Breast epithelium (tissue), 3 donors: Measurements from ENCODE around the gene TLDC2.

ENCODE experiments used
- POLR2A ChIP-seq: fragments of 450-650 bp; IDR thresholded peaks from one replicate; pipeline ENCODE4 v1.6.1; 2016; ENCODE audit warnings: antibody characterized with exemption, mild to moderate bottlenecking, moderate library complexity
- TF ChIP-seq, protein P1 (sequence below), 3 donors: fragments of 450-650 bp; IDR thresholded peaks; one replicate each; pipeline ENCODE4 v1.5.1; 2016 to 2017; ENCODE audit warnings: antibody characterized with exemption in 3 of 3, mild to moderate bottlenecking in 3 of 3, moderate library complexity in 3 of 3

DNA sequence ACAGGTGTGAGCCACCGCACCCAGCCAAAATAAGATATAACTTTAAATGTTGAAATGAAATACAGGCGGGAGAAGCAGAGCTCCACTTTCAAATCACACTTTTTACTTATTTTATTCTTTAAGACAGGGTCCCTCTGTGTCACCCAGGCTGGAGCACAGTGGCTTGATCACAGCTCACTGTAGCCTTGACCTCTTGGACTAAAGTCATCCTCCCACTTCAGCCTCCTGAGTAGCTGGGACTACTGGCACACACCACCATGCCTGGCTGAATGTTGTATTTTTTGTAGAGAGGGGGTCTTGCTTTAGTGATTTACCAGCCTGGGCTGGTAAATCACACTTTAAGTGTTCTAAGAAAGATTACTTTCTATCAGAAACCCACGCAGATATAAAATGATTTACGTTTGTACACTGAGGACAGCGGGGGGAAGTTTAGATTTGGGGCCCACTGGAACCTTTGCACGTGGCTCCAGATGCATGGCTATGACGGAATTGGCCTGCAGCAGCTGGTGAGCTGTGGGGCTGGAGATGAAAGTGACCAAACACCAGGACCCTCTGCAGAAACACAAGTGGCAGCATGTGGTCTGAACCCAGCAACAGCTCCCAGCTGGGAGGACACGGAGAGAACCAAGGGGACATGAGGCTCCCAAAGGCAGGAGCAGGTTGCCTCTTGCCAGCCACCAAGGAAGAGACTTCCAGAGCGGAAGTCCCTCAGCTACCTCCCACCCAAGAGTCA lies 26.4 kb upstream of the TLDC2 start:
- TF ChIP-seq POLR2A, result no peak
- TF ChIP-seq, protein P1, sequence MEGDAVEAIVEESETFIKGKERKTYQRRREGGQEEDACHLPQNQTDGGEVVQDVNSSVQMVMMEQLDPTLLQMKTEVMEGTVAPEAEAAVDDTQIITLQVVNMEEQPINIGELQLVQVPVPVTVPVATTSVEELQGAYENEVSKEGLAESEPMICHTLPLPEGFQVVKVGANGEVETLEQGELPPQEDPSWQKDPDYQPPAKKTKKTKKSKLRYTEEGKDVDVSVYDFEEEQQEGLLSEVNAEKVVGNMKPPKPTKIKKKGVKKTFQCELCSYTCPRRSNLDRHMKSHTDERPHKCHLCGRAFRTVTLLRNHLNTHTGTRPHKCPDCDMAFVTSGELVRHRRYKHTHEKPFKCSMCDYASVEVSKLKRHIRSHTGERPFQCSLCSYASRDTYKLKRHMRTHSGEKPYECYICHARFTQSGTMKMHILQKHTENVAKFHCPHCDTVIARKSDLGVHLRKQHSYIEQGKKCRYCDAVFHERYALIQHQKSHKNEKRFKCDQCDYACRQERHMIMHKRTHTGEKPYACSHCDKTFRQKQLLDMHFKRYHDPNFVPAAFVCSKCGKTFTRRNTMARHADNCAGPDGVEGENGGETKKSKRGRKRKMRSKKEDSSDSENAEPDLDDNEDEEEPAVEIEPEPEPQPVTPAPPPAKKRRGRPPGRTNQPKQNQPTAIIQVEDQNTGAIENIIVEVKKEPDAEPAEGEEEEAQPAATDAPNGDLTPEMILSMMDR (IDR thresholded peaks at IDR 0.05), result no peak
